VCaP (cell line): ENCODE data around the gene PRR19.

ENCODE experiments used
- H3K27ac ChIP-seq: fragments of 450-650 bp; 2 replicates; pipeline ENCODE4 v1.5.1; 2017
- TF ChIP-seq, protein P1 (sequence below): fragments of 450-650 bp; conservative IDR thresholded peaks from 2 replicates; pipeline ENCODE4 v1.5.1; 2017; ENCODE audit warnings: mild to moderate bottlenecking, moderate library complexity

Gene PRR19

DNA sequence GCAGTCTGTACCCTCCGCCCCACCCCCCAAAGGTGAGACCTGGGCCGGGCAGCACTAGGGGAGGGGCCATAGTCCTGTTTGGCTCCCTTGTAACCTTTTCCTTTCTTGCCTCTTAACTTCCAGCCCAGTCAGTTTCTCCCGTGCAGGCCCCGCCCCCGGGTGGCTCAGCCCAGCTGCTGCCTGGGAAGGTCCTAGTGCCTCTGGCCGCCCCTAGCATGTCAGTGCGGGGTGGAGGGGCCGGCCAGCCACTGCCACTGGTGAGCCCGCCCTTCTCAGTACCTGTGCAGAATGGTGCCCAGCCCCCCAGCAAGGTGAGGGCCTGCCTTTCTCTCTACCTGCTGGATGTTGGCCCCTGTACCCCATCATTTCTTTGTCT is 10.5 kb upstream of the PRR19 start:
- TF ChIP-seq, protein P1, sequence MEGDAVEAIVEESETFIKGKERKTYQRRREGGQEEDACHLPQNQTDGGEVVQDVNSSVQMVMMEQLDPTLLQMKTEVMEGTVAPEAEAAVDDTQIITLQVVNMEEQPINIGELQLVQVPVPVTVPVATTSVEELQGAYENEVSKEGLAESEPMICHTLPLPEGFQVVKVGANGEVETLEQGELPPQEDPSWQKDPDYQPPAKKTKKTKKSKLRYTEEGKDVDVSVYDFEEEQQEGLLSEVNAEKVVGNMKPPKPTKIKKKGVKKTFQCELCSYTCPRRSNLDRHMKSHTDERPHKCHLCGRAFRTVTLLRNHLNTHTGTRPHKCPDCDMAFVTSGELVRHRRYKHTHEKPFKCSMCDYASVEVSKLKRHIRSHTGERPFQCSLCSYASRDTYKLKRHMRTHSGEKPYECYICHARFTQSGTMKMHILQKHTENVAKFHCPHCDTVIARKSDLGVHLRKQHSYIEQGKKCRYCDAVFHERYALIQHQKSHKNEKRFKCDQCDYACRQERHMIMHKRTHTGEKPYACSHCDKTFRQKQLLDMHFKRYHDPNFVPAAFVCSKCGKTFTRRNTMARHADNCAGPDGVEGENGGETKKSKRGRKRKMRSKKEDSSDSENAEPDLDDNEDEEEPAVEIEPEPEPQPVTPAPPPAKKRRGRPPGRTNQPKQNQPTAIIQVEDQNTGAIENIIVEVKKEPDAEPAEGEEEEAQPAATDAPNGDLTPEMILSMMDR: no peak
- no peak overlapping the region for H3K27ac ChIP-seq

DNA sequence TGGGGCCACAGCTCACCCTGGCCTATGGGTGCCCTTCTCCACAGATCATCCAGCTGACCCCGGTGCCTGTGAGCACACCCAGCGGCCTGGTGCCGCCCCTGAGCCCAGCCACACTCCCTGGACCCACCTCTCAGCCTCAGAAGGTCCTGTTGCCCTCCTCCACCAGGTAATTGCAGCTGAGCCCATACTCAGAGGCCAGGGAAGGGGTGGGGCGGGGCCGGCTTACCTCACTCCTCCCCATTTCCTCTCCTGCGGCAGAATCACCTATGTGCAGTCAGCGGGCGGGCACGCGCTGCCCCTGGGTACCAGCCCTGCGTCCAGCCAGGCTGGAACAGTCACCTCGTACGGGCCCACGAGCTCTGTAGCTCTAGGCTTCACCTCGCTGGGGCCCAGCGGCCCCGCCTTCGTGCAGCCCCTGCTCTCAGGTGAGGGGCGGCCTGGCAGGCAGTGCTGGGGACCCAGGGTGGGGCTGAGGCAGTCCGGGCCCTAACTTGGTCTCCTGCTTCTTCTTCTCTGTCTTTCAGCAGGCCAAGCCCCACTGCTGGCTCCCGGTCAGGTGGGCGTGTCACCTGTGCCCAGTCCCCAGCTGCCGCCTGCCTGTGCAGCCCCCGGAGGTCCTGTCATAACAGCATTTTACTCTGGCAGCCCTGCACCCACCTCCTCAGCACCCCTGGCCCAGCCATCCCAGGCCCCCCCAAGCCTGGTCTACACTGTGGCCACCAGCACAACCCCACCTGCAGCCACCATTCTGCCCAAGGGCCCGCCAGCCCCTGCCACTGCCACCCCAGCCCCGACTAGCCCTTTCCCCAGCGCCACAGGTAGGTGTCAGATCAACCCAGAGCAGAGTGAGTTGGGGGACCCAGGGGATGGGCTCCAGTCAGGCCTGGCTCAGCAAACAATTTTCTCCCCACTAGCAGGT is 9.6 kb upstream of the PRR19 start:
- TF ChIP-seq, protein P1: no peak
- no peak overlapping the region for H3K27ac ChIP-seq

GRCh38 chr19:42292963-42293362 is 9.0 kb upstream of the PRR19 start:
- H3K27ac ChIP-seq: no peak overlapping the region
- TF ChIP-seq, protein P1: no peak

DNA sequence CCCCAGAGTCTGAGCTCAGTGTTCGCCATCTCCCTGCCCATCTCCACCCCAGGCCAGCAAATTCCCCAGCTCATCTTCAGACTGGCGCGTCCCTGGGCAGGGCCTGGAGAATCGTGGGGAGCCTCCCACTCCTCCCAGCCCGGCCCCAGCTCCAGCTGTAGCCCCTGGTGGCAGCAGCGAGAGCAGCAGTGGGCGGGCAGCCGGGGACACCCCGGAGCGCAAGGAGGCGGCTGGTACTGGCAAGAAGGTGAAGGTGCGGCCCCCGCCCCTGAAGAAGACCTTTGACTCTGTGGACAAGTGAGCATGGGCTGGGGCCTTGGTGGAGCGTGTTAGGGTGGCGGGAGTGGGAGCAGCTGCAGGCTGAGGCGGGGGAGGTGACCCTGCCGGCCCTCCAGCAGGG is 8.4 kb upstream of the PRR19 start:
- TF ChIP-seq, protein P1: no peak
- no peak overlapping the region for H3K27ac ChIP-seq

DNA sequence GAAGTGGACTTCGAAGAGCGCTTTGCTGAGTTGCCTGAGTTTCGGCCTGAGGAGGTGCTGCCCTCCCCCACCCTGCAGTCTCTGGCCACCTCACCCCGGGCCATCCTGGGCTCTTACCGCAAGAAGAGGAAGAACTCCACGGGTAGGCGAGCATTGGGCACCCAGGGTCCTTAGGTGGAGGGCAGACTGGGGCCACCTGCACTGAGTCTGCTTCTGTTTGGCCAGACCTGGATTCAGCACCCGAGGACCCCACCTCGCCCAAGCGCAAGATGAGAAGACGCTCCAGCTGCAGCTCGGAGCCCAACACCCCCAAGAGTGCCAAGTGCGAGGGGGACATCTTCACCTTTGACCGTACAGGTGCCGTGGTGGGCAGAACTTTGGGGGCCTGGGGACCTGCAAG is 8.0 kb upstream of the PRR19 start:
- TF ChIP-seq, protein P1: no peak
- H3K27ac ChIP-seq: no peak overlapping the region

DNA sequence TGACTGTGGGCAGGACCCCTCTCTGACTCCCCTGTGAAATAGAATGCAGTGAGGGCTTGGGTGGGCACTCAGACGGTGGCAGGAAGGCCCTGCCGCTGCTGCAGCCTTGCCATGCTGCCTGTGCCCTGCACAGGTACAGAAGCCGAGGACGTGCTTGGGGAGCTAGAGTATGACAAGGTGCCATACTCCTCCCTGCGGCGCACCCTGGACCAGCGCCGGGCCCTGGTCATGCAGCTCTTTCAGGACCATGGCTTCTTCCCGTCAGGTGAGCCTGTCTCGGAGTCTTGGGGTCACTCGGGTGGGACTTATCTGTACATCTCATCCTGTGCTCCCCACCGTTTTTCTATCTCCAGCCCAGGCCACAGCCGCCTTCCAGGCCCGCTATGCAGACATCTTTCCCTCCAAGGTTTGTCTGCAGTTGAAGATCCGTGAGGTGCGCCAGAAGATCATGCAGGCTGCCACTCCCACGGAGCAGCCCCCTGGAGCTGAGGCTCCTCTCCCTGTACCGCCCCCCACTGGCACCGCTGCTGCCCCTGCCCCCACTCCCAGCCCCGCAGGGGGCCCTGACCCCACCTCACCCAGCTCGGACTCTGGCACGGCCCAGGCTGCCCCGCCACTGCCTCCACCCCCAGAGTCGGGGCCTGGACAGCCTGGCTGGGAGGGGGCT is 7.3 kb upstream of the PRR19 start:
- TF ChIP-seq, protein P1: no peak
- H3K27ac ChIP-seq: no peak overlapping the region

GRCh38 chr19:42295342-42295741 is 6.6 kb upstream of the PRR19 start:
- H3K27ac ChIP-seq: no peak overlapping the region
- TF ChIP-seq, protein P1: no peak
